ENCODE results near the gene SYT9. TPM values are rescaled to one million over a fixed set of nuclear protein-coding genes. Genes with fewer than 3 reads are reported as not detected.
A peak's percentile ranks its signal among the peaks of the same experiment; 100 is the strongest.

Gene SYT9
- total RNA-seq, 3 donors from 2014 or later (not counting 1 experiment from before 2014, with no cell fraction given), result not detected

DNA sequence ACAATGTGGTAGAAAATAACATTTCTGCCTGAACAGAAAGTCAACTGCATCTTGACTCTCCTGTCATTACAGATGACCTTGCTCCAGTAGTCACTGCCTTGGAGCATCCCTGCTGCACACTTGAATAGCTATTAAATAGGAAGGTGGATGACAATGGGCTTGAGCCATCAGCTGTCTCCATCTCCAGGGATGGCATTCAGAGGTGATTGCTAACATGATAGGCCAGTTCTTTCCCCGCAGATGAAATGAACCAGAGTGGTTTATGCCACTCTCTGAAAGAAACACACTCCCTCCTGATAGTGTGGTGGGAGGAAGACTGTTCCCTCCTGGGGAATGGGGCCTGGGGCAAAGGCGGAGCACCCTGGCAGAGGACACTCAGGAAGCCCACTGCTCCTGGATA is 176.5 kb downstream of the SYT9 start:
- H3K4me3 Mint-ChIP-seq, result no peak overlapping the region
- Histone ChIP-seq H3K4me3 (ENCODE audit: low read length) (no peak overlapping the region), H3K36me3 (ENCODE audit: control insufficient read depth, insufficient read depth, low read length) (no peaks in the 10 kb centered on the region), H3K27me3 (ENCODE audit: control insufficient read depth, insufficient read depth, low read length) (no peaks in the 10 kb centered on the region), H3K27ac (ENCODE audit: low read length) (no peak overlapping the region), H3K9me3 (ENCODE audit: control insufficient read depth, insufficient read depth, low read length) (no peaks in the 10 kb centered on the region), H3K4me1 (ENCODE audit: control insufficient read depth, insufficient read depth, low read length) (no peaks in the 10 kb centered on the region)
- H3K9me3 Mint-ChIP-seq, result no peaks in the 10 kb centered on the region
- ATAC-seq (no peak), DNase-seq (no peak)
- intact Hi-C loops (cut with micrococcal nuclease), result no loop called here
- H3K27me3 Mint-ChIP-seq (ENCODE audit: low read depth in 2 of 2), result peaks cover 12 to 44% of the 10 kb centered on the region in 2 donors
- no peak overlapping the region for H3K27ac Mint-ChIP-seq
- TF ChIP-seq, protein P1, sequence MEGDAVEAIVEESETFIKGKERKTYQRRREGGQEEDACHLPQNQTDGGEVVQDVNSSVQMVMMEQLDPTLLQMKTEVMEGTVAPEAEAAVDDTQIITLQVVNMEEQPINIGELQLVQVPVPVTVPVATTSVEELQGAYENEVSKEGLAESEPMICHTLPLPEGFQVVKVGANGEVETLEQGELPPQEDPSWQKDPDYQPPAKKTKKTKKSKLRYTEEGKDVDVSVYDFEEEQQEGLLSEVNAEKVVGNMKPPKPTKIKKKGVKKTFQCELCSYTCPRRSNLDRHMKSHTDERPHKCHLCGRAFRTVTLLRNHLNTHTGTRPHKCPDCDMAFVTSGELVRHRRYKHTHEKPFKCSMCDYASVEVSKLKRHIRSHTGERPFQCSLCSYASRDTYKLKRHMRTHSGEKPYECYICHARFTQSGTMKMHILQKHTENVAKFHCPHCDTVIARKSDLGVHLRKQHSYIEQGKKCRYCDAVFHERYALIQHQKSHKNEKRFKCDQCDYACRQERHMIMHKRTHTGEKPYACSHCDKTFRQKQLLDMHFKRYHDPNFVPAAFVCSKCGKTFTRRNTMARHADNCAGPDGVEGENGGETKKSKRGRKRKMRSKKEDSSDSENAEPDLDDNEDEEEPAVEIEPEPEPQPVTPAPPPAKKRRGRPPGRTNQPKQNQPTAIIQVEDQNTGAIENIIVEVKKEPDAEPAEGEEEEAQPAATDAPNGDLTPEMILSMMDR (IDR thresholded peaks at IDR 0.05), result no peak
- H3K4me1 Mint-ChIP-seq, result no peaks in the 10 kb centered on the region
- 100% methylated on average over 1 of the region's 2 CpGs for WGBS (ENCODE audit: insufficient coverage)
- H3K36me3 Mint-ChIP-seq, result no peaks in the 10 kb centered on the region

DNA sequence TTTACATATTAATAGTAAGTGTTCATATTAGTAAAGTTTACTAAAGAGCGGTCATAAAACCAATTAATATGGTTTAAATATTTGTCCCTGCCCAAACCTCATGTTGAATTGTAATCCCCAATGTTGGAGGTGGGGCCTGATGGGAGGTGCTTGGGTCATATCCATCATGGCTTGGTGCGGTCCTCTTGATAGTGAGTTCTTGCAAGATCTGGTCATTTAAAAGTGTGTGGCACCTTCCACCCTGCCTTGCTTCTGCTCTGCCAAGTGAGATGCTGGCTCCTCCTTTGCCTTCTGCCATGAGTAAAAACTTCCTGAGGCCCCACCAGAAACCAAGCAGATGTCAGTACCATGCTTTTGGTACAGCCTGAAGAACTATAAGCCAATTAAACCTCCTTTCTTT is 178.8 kb downstream of the SYT9 start:
- no peak for ATAC-seq
- no peaks in the 10 kb centered on the region for H3K9me3 ChIP-seq (ENCODE audit: control insufficient read depth, insufficient read depth, low read length)
- H3K9me3 Mint-ChIP-seq, result no peaks in the 10 kb centered on the region
- no peak overlapping the region for H3K27ac ChIP-seq (ENCODE audit: low read length)
- no peak overlapping the region for H3K27ac Mint-ChIP-seq
- no peaks in the 10 kb centered on the region for H3K36me3 Mint-ChIP-seq
- no peaks in the 10 kb centered on the region for H3K36me3 ChIP-seq (ENCODE audit: control insufficient read depth, insufficient read depth, low read length)
- WGBS (ENCODE audit: insufficient coverage), result 95% methylated on average over 2 of the region's 2 CpGs
- no peaks in the 10 kb centered on the region for H3K4me1 Mint-ChIP-seq
- TF ChIP-seq, protein P1 (IDR thresholded peaks at IDR 0.05), result no peak
- DNase-seq, result no peak
- no peaks in the 10 kb centered on the region for H3K4me1 ChIP-seq (ENCODE audit: control insufficient read depth, insufficient read depth, low read length)
- no peak overlapping the region for H3K4me3 Mint-ChIP-seq
- H3K4me3 ChIP-seq (ENCODE audit: low read length), result no peak overlapping the region
- intact Hi-C loops (cut with micrococcal nuclease), result no loop called here
- H3K27me3 ChIP-seq (ENCODE audit: control insufficient read depth, insufficient read depth, low read length), result no peaks in the 10 kb centered on the region
- peaks cover 12 to 38% of the 10 kb centered on the region in 2 donors for H3K27me3 Mint-ChIP-seq (ENCODE audit: low read depth in 2 of 2)

DNA sequence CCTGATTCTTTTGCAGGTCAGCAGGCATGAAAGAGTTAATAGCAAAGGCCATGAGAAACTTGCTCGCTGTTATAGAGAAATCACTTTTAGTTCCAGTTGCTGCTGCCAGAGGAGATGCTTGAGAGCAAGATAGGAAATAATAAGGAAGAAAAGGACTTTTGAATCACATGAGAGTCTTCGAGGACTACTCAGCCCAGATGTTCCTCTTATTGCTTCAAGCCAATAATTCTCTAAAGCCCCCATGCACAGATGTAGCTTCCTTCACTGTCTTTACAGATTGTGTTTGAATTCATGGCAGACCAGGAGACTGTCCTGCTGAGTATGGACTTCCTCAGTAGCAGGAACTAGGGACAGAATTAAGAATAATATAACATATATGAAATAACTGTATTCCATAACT is 183.5 kb downstream of the SYT9 start:
- ATAC-seq (no peak), DNase-seq (no peak)
- Histone ChIP-seq H3K4me1 (ENCODE audit: control insufficient read depth, insufficient read depth, low read length) (peaks cover 6% of the 10 kb centered on the region), H3K9me3 (ENCODE audit: control insufficient read depth, insufficient read depth, low read length) (no peaks in the 10 kb centered on the region), H3K36me3 (ENCODE audit: control insufficient read depth, insufficient read depth, low read length) (no peaks in the 10 kb centered on the region), H3K27ac (ENCODE audit: low read length) (no peak overlapping the region), H3K27me3 (ENCODE audit: control insufficient read depth, insufficient read depth, low read length) (no peaks in the 10 kb centered on the region), H3K4me3 (ENCODE audit: low read length) (no peak overlapping the region)
- peaks cover 20 to 21% of the 10 kb centered on the region in 2 donors for H3K4me1 Mint-ChIP-seq
- H3K27me3 Mint-ChIP-seq (ENCODE audit: low read depth in 2 of 2), result peaks cover 0 to 6% of the 10 kb centered on the region in 2 donors
- TF ChIP-seq, protein P1 (IDR thresholded peaks at IDR 0.05), result no peak
- H3K9me3 Mint-ChIP-seq, result no peaks in the 10 kb centered on the region
- WGBS (ENCODE audit: insufficient coverage), result 43% methylated on average over 2 of the region's 2 CpGs
- H3K27ac Mint-ChIP-seq, result no peak overlapping the region
- H3K4me3 Mint-ChIP-seq, result no peak overlapping the region
- H3K36me3 Mint-ChIP-seq, result no peaks in the 10 kb centered on the region
- intact Hi-C loops (cut with micrococcal nuclease), result no loop called here

DNA sequence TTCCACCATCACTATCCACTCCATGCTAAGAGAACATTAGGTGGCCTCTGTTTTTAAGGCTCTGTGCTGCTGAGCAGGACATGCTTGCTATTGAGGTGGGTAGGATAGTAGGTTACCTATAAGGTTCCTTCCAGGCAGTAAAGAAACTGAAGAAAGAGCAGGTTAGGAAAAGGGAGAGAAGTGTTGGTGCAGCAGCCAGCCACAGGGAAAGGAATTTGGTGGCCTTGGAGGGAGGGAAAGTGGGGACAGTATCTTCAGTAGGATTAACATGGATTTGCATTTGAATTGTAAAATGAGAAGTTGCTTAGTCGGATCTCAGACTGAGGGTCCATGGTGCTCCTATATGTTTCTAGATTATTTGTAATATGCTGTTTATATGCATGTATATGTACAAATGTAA is 184.4 kb downstream of the SYT9 start:
- TF ChIP-seq, protein P1 (IDR thresholded peaks at IDR 0.05), result no peak
- H3K9me3 ChIP-seq (ENCODE audit: control insufficient read depth, insufficient read depth, low read length), result no peaks in the 10 kb centered on the region
- H3K27me3 ChIP-seq (ENCODE audit: control insufficient read depth, insufficient read depth, low read length), result no peaks in the 10 kb centered on the region
- 92% methylated on average over 1 of the region's 1 CpG for WGBS (ENCODE audit: insufficient coverage)
- H3K4me3 Mint-ChIP-seq, result peak overlapping the region; percentile 59
- H3K36me3 Mint-ChIP-seq, result no peaks in the 10 kb centered on the region
- H3K27ac ChIP-seq (ENCODE audit: low read length), result no peak overlapping the region
- intact Hi-C loops (cut with micrococcal nuclease), result no loop called here
- H3K27ac Mint-ChIP-seq, result peak overlapping the region; percentile 77 to 85
- ATAC-seq, result no peak
- H3K4me1 ChIP-seq (ENCODE audit: control insufficient read depth, insufficient read depth, low read length), result peaks cover 6% of the 10 kb centered on the region
- peaks cover 0 to 2% of the 10 kb centered on the region in 2 donors for H3K27me3 Mint-ChIP-seq (ENCODE audit: low read depth in 2 of 2)
- H3K36me3 ChIP-seq (ENCODE audit: control insufficient read depth, insufficient read depth, low read length), result no peaks in the 10 kb centered on the region
- H3K4me3 ChIP-seq (ENCODE audit: low read length), result no peak overlapping the region
- DNase-seq, result no peak
- H3K9me3 Mint-ChIP-seq, result no peaks in the 10 kb centered on the region
- H3K4me1 Mint-ChIP-seq, result peaks cover 20 to 21% of the 10 kb centered on the region in 2 donors
